ENCODE results near the gene AWAT2.

- TF ChIP-seq NFYA (IDR thresholded peaks at IDR 0.05; ENCODE audit: borderline replicate concordance, low read depth, low read length): no peak
- no peak for TF ChIP-seq YY1 (IDR thresholded peaks at IDR 0.05; ENCODE audit: low read depth, low read length)
- no peak for TF ChIP-seq NFXL1 (IDR thresholded peaks at IDR 0.05; ENCODE audit: borderline replicate concordance)
- TF ChIP-seq NFYB (IDR thresholded peaks at IDR 0.05; ENCODE audit: insufficient read depth, low read depth, low read length): no peak
- TF ChIP-seq ZNF274 (IDR thresholded peaks at IDR 0.05; ENCODE audit: insufficient read depth, insufficient read length): no peak
- no peak for TF ChIP-seq EZH2 (IDR thresholded peaks at IDR 0.05; ENCODE audit: borderline replicate concordance, control insufficient read depth, low read depth, low read length)
- no peak for TF ChIP-seq POLR2A (IDR thresholded peaks at IDR 0.05; ENCODE audit: low read depth, low read length)
- no peak for TF ChIP-seq CREM (IDR thresholded peaks at IDR 0.05; ENCODE audit: low read depth)
- TF ChIP-seq MYC (IDR thresholded peaks at IDR 0.05; ENCODE audit: insufficient read depth, insufficient read length, insufficient replicate concordance, low read length, severe bottlenecking): no peak
- no peak for TF ChIP-seq CTCF (IDR thresholded peaks at IDR 0.05 in 2 of 3, conservative IDR thresholded peaks at IDR 0.05 in 1 of 3; ENCODE audit: control insufficient read depth in 2 of 3, extremely low read depth in 1 of 3, insufficient read depth in 1 of 3, low read depth in 3 of 3, low read length in 3 of 3)
- no peak for TF ChIP-seq CREB1 (IDR thresholded peaks at IDR 0.05; ENCODE audit: low read depth)
Observed at GRCh38 chrX:69996113-69996468, 53.6 kb downstream of the AWAT2 start.
